BLaER1 treated with 17β-estradiol and CSF1 and Interleukin-3, amounts not matched to agents 10 nM and 100 nM (cell line): ENCODE measurements around the gene AGT.

Experiments
- H3K27ac ChIP-seq, 11 experiments: shearing (Covaris generic); formaldehyde crosslinking; 2 replicates each; pipeline ENCODE4 v1.8.1; 2022
- H3K27me3 ChIP-seq, 11 experiments: shearing (Covaris generic); formaldehyde crosslinking; 2 replicates each; pipeline ENCODE4 v1.8.1; 2022
- H3K36me3 ChIP-seq, 11 experiments: shearing (Covaris generic); formaldehyde crosslinking; 2 replicates each; pipeline ENCODE4 v1.8.1; 2022
- H3K4me1 ChIP-seq, 10 experiments: shearing (Covaris generic); formaldehyde crosslinking; 2 replicates each; pipeline ENCODE4 v1.8.1; 2022
- H3K4me2 ChIP-seq, 11 experiments: shearing (Covaris generic); formaldehyde crosslinking; 2 replicates each; pipeline ENCODE4 v1.8.1; 2022
- H3K4me3 ChIP-seq, 10 experiments: shearing (Covaris generic); formaldehyde crosslinking; 2 replicates each; pipeline ENCODE4 v1.8.1; 2022
- H3K9ac ChIP-seq, 11 experiments: shearing (Covaris generic); formaldehyde crosslinking; 2 replicates each; pipeline ENCODE4 v1.8.1; 2022
- H3K9me3 ChIP-seq, 11 experiments: shearing (Covaris generic); formaldehyde crosslinking; replicated peaks in 1 of 11; 2 replicates each; pipeline ENCODE4 v1.8.1; 2022
- H4K20me1 ChIP-seq, 11 experiments: shearing (Covaris generic); formaldehyde crosslinking; 2 replicates each; pipeline ENCODE4 v1.8.1; 2022
- Cebpa-rat ChIP-seq, 11 experiments: shearing (Covaris generic); IDR thresholded peaks; 2 replicates each; pipeline ENCODE4 v1.8.1; 2022

AGT gene

DNA sequence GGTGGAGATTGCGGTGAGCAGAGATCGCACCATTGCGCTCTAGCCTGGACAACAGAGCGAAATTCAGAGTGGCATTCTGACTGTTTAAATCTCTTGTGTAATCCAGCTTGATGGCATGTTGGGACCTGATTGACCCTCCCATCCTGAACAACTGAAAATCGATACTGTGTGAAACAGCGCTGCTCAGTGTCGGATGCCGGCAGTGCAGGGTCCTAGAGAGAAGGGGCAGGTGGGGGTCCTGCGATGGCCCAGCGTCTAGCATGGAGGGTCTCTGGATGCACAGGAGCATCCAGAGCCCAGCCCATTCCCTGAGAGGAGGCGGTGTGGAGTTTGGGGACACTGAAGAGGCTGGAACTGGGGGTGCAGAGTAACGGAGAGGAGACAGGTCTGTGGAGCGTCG is 15.8 kb downstream of the AGT start:
- TF ChIP-seq Cebpa-rat (IDR thresholded peaks at IDR 0.05) = no peak
- peaks cover 0 to 13% (median 0%) of the 10 kb centered on the region in 11 experiments; a peak in 3 of 22 replicates for H4K20me1 ChIP-seq
- no peak overlapping the region for H3K9ac ChIP-seq
- no peak overlapping the region for H3K27ac ChIP-seq
- H3K4me2 ChIP-seq = no peak overlapping the region
- no peaks in the 10 kb centered on the region for H3K27me3 ChIP-seq
- peaks cover 12 to 23% (median 18%) of the 10 kb centered on the region in 11 experiments for H3K36me3 ChIP-seq
- no peaks in the 10 kb centered on the region for H3K9me3 ChIP-seq
- peaks cover 0 to 13% (median 7%) of the 10 kb centered on the region in 10 experiments; a peak in 9 of 20 replicates for H3K4me1 ChIP-seq
- H3K4me3 ChIP-seq = no peak overlapping the region

DNA sequence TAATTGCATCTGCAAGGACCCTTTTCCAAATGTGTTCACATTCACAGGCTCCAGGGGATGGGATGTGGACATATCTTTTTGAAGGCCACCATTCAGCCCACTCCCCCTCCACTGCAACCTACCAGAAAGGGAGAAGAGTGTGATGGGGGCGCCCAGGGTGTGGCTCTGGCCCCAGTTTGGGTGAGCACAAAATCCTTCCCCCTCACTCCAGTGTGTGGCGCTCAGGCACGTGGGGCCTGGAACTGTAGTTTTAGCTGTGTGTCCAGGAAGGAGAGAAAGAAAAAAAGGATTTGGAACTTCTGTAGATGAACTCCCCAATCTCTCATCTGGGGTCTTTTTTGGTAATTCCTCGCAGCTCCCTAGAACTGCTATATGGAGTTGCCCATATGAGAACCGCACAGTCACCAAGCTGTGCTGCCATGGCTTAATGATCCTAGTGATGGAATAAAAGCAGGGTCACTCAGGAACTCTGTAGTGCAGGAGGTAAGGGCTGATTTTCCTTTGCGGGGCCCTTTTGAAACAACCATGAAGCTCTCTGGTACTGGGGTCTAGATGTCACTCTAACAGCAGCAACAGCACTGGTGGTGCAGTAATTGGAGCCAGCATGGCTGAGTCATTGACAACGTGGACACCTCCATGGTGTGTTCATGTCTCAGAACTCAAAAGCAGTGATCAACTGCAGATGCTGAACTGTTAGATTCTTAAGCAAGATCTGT is 17.0 kb downstream of the AGT start:
- Histone ChIP-seq H3K27ac (no peak overlapping the region), H3K9ac (no peak overlapping the region), H3K27me3 (no peaks in the 10 kb centered on the region), H3K4me3 (no peak overlapping the region), H4K20me1 (peaks cover 0 to 13% (median 0%) of the 10 kb centered on the region in 11 experiments; a peak in 3 of 22 replicates), H3K4me2 (no peak overlapping the region), H3K9me3 (no peaks in the 10 kb centered on the region), H3K36me3 (peaks cover 25 to 35% (median 30%) of the 10 kb centered on the region in 11 experiments), H3K4me1 (peaks cover 0 to 9% (median 5%) of the 10 kb centered on the region in 10 experiments; a peak in 8 of 20 replicates)
- no peak for TF ChIP-seq Cebpa-rat (IDR thresholded peaks at IDR 0.05)

DNA sequence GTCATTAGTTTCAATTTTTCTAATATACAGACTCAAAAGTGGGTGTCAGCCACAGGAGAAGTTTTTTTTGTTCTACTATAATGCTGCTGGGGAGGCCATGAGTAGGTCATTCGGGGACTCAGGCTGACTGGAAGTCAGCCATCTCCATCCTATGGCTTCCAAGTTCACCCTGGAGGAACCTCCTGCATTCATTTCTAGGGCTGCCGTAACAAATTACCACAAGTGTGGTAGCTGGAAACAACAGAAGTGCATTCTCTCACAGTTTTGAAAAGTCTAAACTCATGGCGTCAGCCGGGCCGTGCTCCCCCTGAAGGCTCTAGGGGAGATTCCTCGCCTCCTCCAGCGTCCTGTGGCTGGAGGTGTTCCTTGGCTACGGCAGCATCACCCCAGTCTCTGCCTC is 17.7 kb downstream of the AGT start:
- peaks cover 31 to 42% (median 37%) of the 10 kb centered on the region in 11 experiments for H3K36me3 ChIP-seq
- no peak overlapping the region for H3K9ac ChIP-seq
- no peak overlapping the region for H3K27ac ChIP-seq
- H3K4me2 ChIP-seq = no peak overlapping the region
- TF ChIP-seq Cebpa-rat (IDR thresholded peaks at IDR 0.05) = no peak
- no peaks in the 10 kb centered on the region for H3K27me3 ChIP-seq
- no peak overlapping the region for H3K4me3 ChIP-seq
- no peaks in the 10 kb centered on the region for H3K9me3 ChIP-seq
- peaks cover 0 to 9% (median 5%) of the 10 kb centered on the region in 10 experiments; a peak in 8 of 20 replicates for H3K4me1 ChIP-seq
- H4K20me1 ChIP-seq = peaks cover 0 to 13% (median 0%) of the 10 kb centered on the region in 11 experiments; a peak in 3 of 22 replicates

DNA sequence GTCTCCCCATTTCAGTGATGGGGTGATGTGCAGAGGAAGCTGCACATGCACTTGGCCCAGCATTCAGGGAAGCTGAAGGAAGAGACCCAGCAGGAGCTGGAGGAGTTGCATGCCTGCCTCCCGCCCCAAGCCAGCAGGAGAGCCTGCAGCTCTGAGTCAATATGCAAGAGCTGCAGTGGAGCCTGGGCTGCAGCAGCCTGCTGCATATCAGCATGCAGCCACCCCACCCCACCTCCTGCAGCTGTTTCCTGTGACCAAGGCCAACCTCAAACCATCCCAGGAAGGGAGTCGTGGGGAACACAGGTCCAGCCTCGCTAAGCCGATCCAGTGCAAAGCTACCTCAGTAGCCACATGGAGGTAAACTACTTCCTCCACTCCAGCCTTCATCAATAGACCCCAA is 18.9 kb downstream of the AGT start:
- H3K9me3 ChIP-seq = no peaks in the 10 kb centered on the region
- TF ChIP-seq Cebpa-rat (IDR thresholded peaks at IDR 0.05) = no peak
- 0 out of 22 replicates have a peak overlapping the region, but pooled peaks of 2 of the 11 experiments have one; percentile 5 to 14 for H3K4me2 ChIP-seq
- H3K36me3 ChIP-seq = peaks cover 44 to 54% (median 49%) of the 10 kb centered on the region in 11 experiments
- H3K4me3 ChIP-seq = no peak overlapping the region
- no peaks in the 10 kb centered on the region for H3K27me3 ChIP-seq
- no peak overlapping the region for H3K9ac ChIP-seq
- H3K27ac ChIP-seq = no peak overlapping the region
- H3K4me1 ChIP-seq = peaks cover 0 to 9% (median 5%) of the 10 kb centered on the region in 10 experiments; a peak in 8 of 20 replicates
- peaks cover 0 to 13% (median 0%) of the 10 kb centered on the region in 11 experiments; a peak in 3 of 22 replicates for H4K20me1 ChIP-seq

DNA sequence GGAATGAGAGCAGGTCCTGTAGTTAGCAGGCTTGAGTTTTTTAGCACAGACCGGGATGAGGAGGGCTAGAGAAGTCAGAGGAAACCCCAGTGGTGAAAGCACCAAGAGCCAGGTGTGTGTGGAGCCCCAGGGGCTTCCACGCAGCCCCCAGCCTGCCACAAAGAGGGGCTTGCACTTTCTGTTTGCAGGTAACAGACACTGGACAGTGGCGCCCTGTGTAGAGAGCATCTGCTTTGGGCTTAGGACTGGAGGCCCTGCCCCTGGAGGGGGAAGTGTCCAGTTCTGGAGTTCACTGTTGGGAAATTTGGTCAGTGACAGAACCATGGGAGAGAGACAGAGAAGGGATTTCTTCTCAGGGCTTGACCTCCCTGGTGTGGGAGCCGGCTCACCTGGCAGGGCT is 19.5 kb downstream of the AGT start:
- peaks cover 0 to 13% (median 0%) of the 10 kb centered on the region in 11 experiments; a peak in 3 of 22 replicates for H4K20me1 ChIP-seq
- H3K27ac ChIP-seq = no peak overlapping the region
- no peak for TF ChIP-seq Cebpa-rat (IDR thresholded peaks at IDR 0.05)
- no peak overlapping the region for H3K9ac ChIP-seq
- no peak overlapping the region for H3K4me3 ChIP-seq
- H3K4me1 ChIP-seq = peaks cover 0 to 9% (median 5%) of the 10 kb centered on the region in 10 experiments; a peak in 8 of 20 replicates
- no peaks in the 10 kb centered on the region for H3K27me3 ChIP-seq
- no peaks in the 10 kb centered on the region for H3K9me3 ChIP-seq
- 0 out of 22 replicates have a peak overlapping the region, but pooled peaks of 1 of the 11 experiments have one; percentile 14 for H3K4me2 ChIP-seq
- H3K36me3 ChIP-seq = peaks cover 49 to 59% (median 55%) of the 10 kb centered on the region in 11 experiments

DNA sequence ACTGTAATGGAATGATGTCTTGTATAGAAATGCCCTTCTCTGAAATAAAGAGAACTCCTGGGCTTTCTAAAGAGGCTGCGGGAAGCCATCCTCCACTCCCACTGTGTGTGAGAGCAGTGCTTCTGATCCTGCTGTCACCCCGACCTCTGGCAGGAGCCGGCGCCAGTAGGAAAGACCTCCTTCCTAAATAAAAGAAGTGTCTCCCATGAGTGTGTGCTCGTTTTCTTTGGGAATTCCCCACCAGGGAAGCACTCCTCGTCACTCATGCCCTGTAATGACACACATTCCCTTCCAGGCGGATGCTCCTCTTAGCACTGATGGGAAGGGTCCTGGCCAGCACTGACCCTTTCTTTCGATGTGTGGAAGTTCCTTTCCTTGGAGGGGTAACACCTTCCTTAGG is 20.1 kb downstream of the AGT start:
- Histone ChIP-seq H3K9ac (no peak overlapping the region), H3K9me3 (no peaks in the 10 kb centered on the region), H3K4me3 (no peak overlapping the region), H3K27me3 (no peaks in the 10 kb centered on the region), H3K4me1 (peaks cover 0 to 9% (median 5%) of the 10 kb centered on the region in 10 experiments; a peak in 8 of 20 replicates), H3K27ac (no peak overlapping the region), H4K20me1 (peaks cover 0 to 13% (median 0%) of the 10 kb centered on the region in 11 experiments; a peak in 3 of 22 replicates), H3K4me2 (no peak overlapping the region), H3K36me3 (peaks cover 56 to 66% (median 62%) of the 10 kb centered on the region in 11 experiments)
- TF ChIP-seq Cebpa-rat (IDR thresholded peaks at IDR 0.05) = no peak

DNA sequence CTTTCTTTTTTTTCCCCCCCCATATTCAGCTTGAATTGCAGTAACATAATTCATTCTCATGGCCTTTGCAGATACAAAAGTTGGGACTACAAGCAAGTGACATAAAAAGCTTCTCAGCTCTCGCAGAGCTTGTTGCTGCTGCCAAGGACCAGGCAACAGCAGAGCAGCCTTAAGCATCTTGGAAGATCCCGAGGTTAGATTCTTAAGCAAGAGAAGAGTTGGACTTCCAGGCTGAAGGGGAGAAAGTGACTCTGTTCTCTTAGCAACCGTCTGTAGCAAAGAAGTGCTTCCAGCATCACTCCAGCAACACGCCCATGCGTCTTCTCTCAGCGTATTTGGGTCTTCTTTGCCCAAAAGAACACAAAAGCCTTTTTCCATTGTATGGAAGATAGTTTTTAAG is 20.7 kb downstream of the AGT start:
- Histone ChIP-seq H3K4me3 (no peak overlapping the region), H3K9me3 (no peaks in the 10 kb centered on the region), H3K27me3 (no peaks in the 10 kb centered on the region), H3K9ac (no peak overlapping the region), H4K20me1 (peaks cover 0 to 13% (median 0%) of the 10 kb centered on the region in 11 experiments; a peak in 3 of 22 replicates), H3K4me1 (peaks cover 0 to 13% (median 5%) of the 10 kb centered on the region in 10 experiments; a peak in 8 of 20 replicates), H3K36me3 (peaks cover 61 to 72% (median 67%) of the 10 kb centered on the region in 11 experiments), H3K27ac (no peak overlapping the region), H3K4me2 (no peak overlapping the region)
- TF ChIP-seq Cebpa-rat (IDR thresholded peaks at IDR 0.05) = no peak

DNA sequence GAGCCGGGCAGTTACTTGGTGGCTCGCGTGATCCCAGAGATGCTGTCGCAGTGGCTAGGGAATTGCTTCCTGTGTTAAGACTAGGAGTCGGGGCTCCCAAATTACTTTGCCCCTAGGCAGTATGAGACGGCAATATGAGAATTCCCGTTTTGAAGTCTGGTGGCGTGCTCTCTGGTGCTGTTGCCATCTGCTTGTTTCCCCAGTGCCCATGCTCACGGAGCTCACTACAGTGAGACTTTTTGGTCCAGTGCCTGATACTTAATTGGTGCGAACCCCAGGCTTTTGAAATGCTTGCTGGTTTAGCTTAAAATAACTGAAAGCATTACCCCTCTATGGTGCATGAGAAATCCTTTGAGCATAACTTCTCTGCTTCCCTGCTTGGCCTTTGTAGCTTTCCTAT is 22.3 kb downstream of the AGT start:
- Histone ChIP-seq H3K4me3 (no peak overlapping the region), H3K9ac (no peak overlapping the region), H3K9me3 (no peaks in the 10 kb centered on the region), H3K4me1 (peaks cover 0 to 13% (median 5%) of the 10 kb centered on the region in 10 experiments; a peak in 8 of 20 replicates), H4K20me1 (peaks cover 0 to 13% (median 0%) of the 10 kb centered on the region in 11 experiments; a peak in 3 of 22 replicates), H3K4me2 (no peak overlapping the region), H3K27me3 (no peaks in the 10 kb centered on the region), H3K27ac (no peak overlapping the region), H3K36me3 (peaks cover 77 to 88% (median 81%) of the 10 kb centered on the region in 11 experiments)
- no peak for TF ChIP-seq Cebpa-rat (IDR thresholded peaks at IDR 0.05)

DNA sequence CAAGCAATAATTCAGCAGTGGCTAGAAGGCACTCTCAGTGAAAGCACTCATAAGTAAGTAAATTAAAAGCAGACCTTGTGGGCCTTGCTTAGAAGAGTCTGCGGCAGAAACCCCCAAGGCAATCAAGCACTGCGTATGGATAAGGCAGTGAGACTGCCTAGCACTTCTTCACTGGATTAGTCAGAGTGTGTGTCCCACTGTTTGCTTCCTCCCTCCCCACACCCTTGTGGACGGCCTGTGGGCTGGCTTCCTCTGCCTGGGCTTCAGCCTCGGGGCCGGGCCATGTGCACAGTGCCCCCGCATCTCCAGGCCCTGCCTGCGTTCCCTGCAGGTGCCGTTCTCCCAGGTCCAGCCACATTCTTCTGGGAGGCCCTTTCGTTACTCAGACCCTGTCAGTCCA is 23.8 kb downstream of the AGT start:
- Histone ChIP-seq H3K36me3 (peaks cover 92 to 100% (median 96%) of the 10 kb centered on the region in 11 experiments), H3K4me1 (peaks cover 0 to 12% (median 4%) of the 10 kb centered on the region in 10 experiments; a peak in 8 of 20 replicates), H3K4me2 (no peak overlapping the region), H3K27me3 (no peaks in the 10 kb centered on the region), H3K9ac (no peak overlapping the region), H3K4me3 (no peak overlapping the region), H3K9me3 (no peaks in the 10 kb centered on the region), H4K20me1 (peaks cover 0 to 13% (median 0%) of the 10 kb centered on the region in 11 experiments; a peak in 3 of 22 replicates), H3K27ac (no peak overlapping the region)
- TF ChIP-seq Cebpa-rat (IDR thresholded peaks at IDR 0.05) = no peak
